ENCODE data around the gene EHD4.

EHD4 gene

GRCh38 chr15:41915255-41915994 lies 56.9 kb downstream of the EHD4 start:
- DNase-seq, result no peak

GRCh38 chr15:41914411-41914810 lies 57.9 kb downstream of the EHD4 start:
- DNase-seq, result no peak

GRCh38 chr15:41913256-41913655 lies 59.1 kb downstream of the EHD4 start:
- no peak for DNase-seq

GRCh38 chr15:41911691-41912345 lies 60.5 kb downstream of the EHD4 start:
- DNase-seq, result no peak

GRCh38 chr15:41908736-41909461 lies 63.5 kb downstream of the EHD4 start:
- DNase-seq, result no peak

GRCh38 chr15:41907141-41907540 lies 65.2 kb downstream of the EHD4 start:
- DNase-seq, result no peak

GRCh38 chr15:41906608-41907007 lies 65.7 kb downstream of the EHD4 start:
- DNase-seq, result no peak

GRCh38 chr15:41905036-41905793 lies 67.1 kb downstream of the EHD4 start:
- no peak for DNase-seq

GRCh38 chr15:41904541-41905005 lies 67.8 kb downstream of the EHD4 start:
- peak; percentile 38 to 52 (median 43) for DNase-seq

- no peak for DNase-seq
Measured at GRCh38 chr15:41903782-41904181, 68.6 kb downstream of the EHD4 start.

- no peak for DNase-seq
Measured at GRCh38 chr15:41901431-41901830, 70.9 kb downstream of the EHD4 start.

GRCh38 chr15:41900526-41901380 lies 71.6 kb downstream of the EHD4 start:
- DNase-seq, result no peak

GRCh38 chr15:41899854-41900442 lies 72.4 kb downstream of the EHD4 start:
- no peak for DNase-seq

GRCh38 chr15:41897363-41897799 lies 75.0 kb downstream of the EHD4 start:
- no peak for DNase-seq

- no peak for DNase-seq
Measured at GRCh38 chr15:41896566-41896965, 75.8 kb downstream of the EHD4 start.

- no peak for DNase-seq
Measured at GRCh38 chr15:41895957-41896356, 76.4 kb downstream of the EHD4 start.

- no peak for DNase-seq
Measured at GRCh38 chr15:41895491-41895890, 76.9 kb downstream of the EHD4 start.

- DNase-seq, result peak; percentile 38 to 81 (median 64)
Measured at GRCh38 chr15:41894791-41895463, 77.4 kb downstream of the EHD4 start.

GRCh38 chr15:41894251-41894790 lies 78.0 kb downstream of the EHD4 start:
- no peak for DNase-seq

GRCh38 chr15:41893422-41894250 lies 78.7 kb downstream of the EHD4 start, which contains the start of gene SPTBN5:
SPTBN5 (minus strand) TSS chr15:41894053; CDS start chr15:41893497, 556 bp downstream.
- DNase-seq, result no peak
